K562 (cell line): ENCODE measurements around the gene INCA1. TPM values are rescaled to one million over a fixed set of nuclear protein-coding genes. Genes with fewer than 3 reads are reported as not detected.

Experiments
- CHCHD3 ChIP-seq: fragments of 250-450 bp; sonication (Bioruptor Pico); IDR thresholded peaks from 2 replicates; pipeline ENCODE4 v2.1.2; 2022; ENCODE audit warnings: mild to moderate bottlenecking
- EP400 ChIP-seq: fragments of 450-650 bp; IDR thresholded peaks from 2 replicates; pipeline ENCODE4 v1.6.1; 2017; ENCODE audit warnings: antibody characterized with exemption, mild to moderate bottlenecking, moderate library complexity
- GABPB1 ChIP-seq: sonication (generic); formaldehyde crosslinking; IDR thresholded peaks from 2 replicates; pipeline ENCODE4 v1.8.0; 2022; ENCODE audit warnings: mild to moderate bottlenecking, missing genetic modification reagents
- HNRNPL ChIP-seq: fragments of 200-400 bp; formaldehyde crosslinking; IDR thresholded peaks from 2 replicates; pipeline ENCODE4 v1.6.1; 2017; ENCODE audit warnings: low read depth, mild to moderate bottlenecking, low read length
- L3MBTL2 ChIP-seq: fragments of 450-650 bp; IDR thresholded peaks from 2 replicates; pipeline ENCODE4 v1.6.1; 2016; ENCODE audit warnings: mild to moderate bottlenecking, moderate library complexity
- MEF2A ChIP-seq: IDR thresholded peaks from 2 replicates; pipeline ENCODE4 v1.6.1; 2011; ENCODE audit warnings: low read depth, mild to moderate bottlenecking, low read length, moderate library complexity; ENCODE audit not compliant: control insufficient read depth
- PHF21A ChIP-seq: fragments of 450-650 bp; IDR thresholded peaks from 2 replicates; pipeline ENCODE4 v1.6.1; 2017; ENCODE audit warnings: low read depth, borderline replicate concordance
- POLR2G ChIP-seq: fragments of 200-400 bp; formaldehyde crosslinking; IDR thresholded peaks from 2 replicates; pipeline ENCODE4 v1.6.1; 2017; ENCODE audit warnings: low read depth, mild to moderate bottlenecking, antibody characterized with exemption, low read length, moderate library complexity
- PTRF ChIP-seq: fragments of 450-650 bp; IDR thresholded peaks from 2 replicates; pipeline ENCODE4 v1.6.1; 2016; ENCODE audit warnings: mild to moderate bottlenecking, missing genetic modification characterization, missing compliant biosample characterization
- RAD21 ChIP-seq, 2 experiments: fragments of 250-450 bp in 1 of 2; fragments of 450-650 bp in 1 of 2; sonication (Bioruptor Pico) in 1 of 2; formaldehyde crosslinking in 1 of 2; IDR thresholded peaks in 1 of 2; conservative IDR thresholded peaks in 1 of 2; 2 replicates each; pipeline versions ENCODE4 v1.4.0 to v1.8.0; 2020 to 2022; ENCODE audit warnings: mild to moderate bottlenecking in 2 of 2, moderate library complexity in 1 of 2
- RFX1 ChIP-seq: fragments of 450-650 bp; IDR thresholded peaks from 2 replicates; pipeline ENCODE4 v1.6.1; 2016; ENCODE audit warnings: mild to moderate bottlenecking, moderate library complexity
- RNF2 ChIP-seq: sonication (generic); IDR thresholded peaks from 2 replicates; pipeline ENCODE4 v1.6.1; 2016
- SETDB1 ChIP-seq: IDR thresholded peaks from one replicate; pipeline ENCODE4 v1.6.1; 2012; ENCODE audit warnings: low read length, control low read depth, inconsistent platforms
- SRSF7 ChIP-seq: fragments of 200-400 bp; formaldehyde crosslinking; optimal IDR thresholded peaks from 2 replicates; pipeline ENCODE3; 2017; ENCODE audit warnings: mild to moderate bottlenecking, low read depth, low read length
- TARDBP ChIP-seq: fragments of 450-650 bp; IDR thresholded peaks from 2 replicates; pipeline ENCODE4 v1.6.1; 2016
- TEAD4 ChIP-seq, 2 experiments: sonication (generic) in 1 of 2; formaldehyde crosslinking in 1 of 2; IDR thresholded peaks; 2 replicates each; pipeline versions ENCODE4 v1.6.1 to v1.8.0; 2012 to 2022; ENCODE audit warnings: borderline replicate concordance in 1 of 2, inconsistent platforms in 1 of 2, low read length in 1 of 2, mild to moderate bottlenecking in 1 of 2, missing genetic modification reagents in 1 of 2
- YY1 ChIP-seq, 3 experiments: IDR thresholded peaks; 2 replicates each; pipeline ENCODE4 v1.6.1; 2011; ENCODE audit warnings: low read length in 2 of 3, mild to moderate bottlenecking in 2 of 3, moderate library complexity in 2 of 3, borderline replicate concordance in 1 of 3, control low read depth in 1 of 3, low read depth in 1 of 3; ENCODE audit not compliant: insufficient read depth in 3 of 3, insufficient replicate concordance in 2 of 3, control insufficient read depth in 1 of 3, insufficient read length in 1 of 3; ENCODE audit errors: extremely low read depth in 1 of 3
- ZBTB7A ChIP-seq: IDR thresholded peaks from 2 replicates; pipeline ENCODE4 v1.6.1; 2011; ENCODE audit warnings: low read depth, mild to moderate bottlenecking, low read length, moderate library complexity, borderline replicate concordance; ENCODE audit not compliant: control insufficient read depth
- ZKSCAN8 ChIP-seq: fragments of 200-800 bp; sonication (Bioruptor generic); IDR thresholded peaks from 2 replicates; pipeline ENCODE4 v1.6.1; 2016; ENCODE audit warnings: missing genetic modification characterization, missing compliant biosample characterization
- ZNF143 ChIP-seq: sonication (generic); formaldehyde crosslinking; IDR thresholded peaks from 2 replicates; pipeline ENCODE4 v1.9.0; 2022; ENCODE audit warnings: mild to moderate bottlenecking, missing genetic modification reagents
- ZNF224 ChIP-seq: sonication (generic); formaldehyde crosslinking; IDR thresholded peaks from 2 replicates; pipeline ENCODE4 v1.8.0; 2022; ENCODE audit warnings: mild to moderate bottlenecking, missing genetic modification reagents
- ZNF347 ChIP-seq: fragments of 450-650 bp; formaldehyde crosslinking; IDR thresholded peaks from 2 replicates; pipeline ENCODE4 v1.4.0; 2020; ENCODE audit warnings: low read depth, mild to moderate bottlenecking, moderate library complexity
- ZNF445 ChIP-seq: fragments of 250-450 bp; sonication (Bioruptor Pico); IDR thresholded peaks from 2 replicates; pipeline ENCODE4 v1.4.0; 2020; ENCODE audit warnings: low read depth, mild to moderate bottlenecking, moderate library complexity
- ZNF668 ChIP-seq: fragments of 250-450 bp; sonication (Bioruptor Pico); IDR thresholded peaks from 2 replicates; pipeline ENCODE4 v1.8.0; 2022; ENCODE audit warnings: mild to moderate bottlenecking, inconsistent platforms
- ZZZ3 ChIP-seq: fragments of 450-650 bp; IDR thresholded peaks from 2 replicates; pipeline ENCODE4 v1.6.1; 2016; ENCODE audit warnings: antibody characterized with exemption, mild to moderate bottlenecking, moderate library complexity
- polyA plus RNA-seq, 8 experiments: library from polyadenylated mRNA; depleted of rRNA in 4 of 8; stranded (reverse) in 5 of 8; unstranded in 3 of 8; fragments of >200 nt; fragmentation: Nextera tagmentation in 2 of 8; fragmentation: Illumina TruSeq in 1 of 8; extraction: Ambion mirVana in 2 of 8; extraction: Trizol in 1 of 8; gene quantifications; 2 replicates each; pipeline versions ENCODE4 v1.2.1 to v1.2.3, GENCODE V29; 2011 to 2014; ENCODE audit warnings: inconsistent platforms in 1 of 8, missing spikeins in 1 of 8
- total RNA-seq, 7 experiments: library from RNA; depleted of rRNA in 6 of 7; stranded (reverse); fragments of >200 nt in 6 of 7; fragmentation: Illumina TruSeq in 2 of 7; extraction: Trizol in 2 of 7; gene quantifications; 2 replicates each; pipeline versions ENCODE4 v1.2.1 to v1.2.3, GENCODE V29; 2011 to 2021; ENCODE audit warnings: low replicate concordance in 1 of 7
- TF ChIP-seq, protein P1 (sequence below): fragments of 250-450 bp; sonication (Bioruptor Pico); IDR thresholded peaks from 2 replicates; pipeline ENCODE4 v1.4.0; 2020; ENCODE audit warnings: borderline replicate concordance
- TF ChIP-seq, protein P2 (sequence below): sonication (generic); formaldehyde crosslinking; IDR thresholded peaks from 2 replicates; pipeline ENCODE4 v1.8.0; 2023; ENCODE audit warnings: mild to moderate bottlenecking, missing genetic modification reagents

Gene INCA1
- total and polyA plus RNA-seq, 9 of the 15 experiments (the other 6 are each of a cell fraction or from before 2014, with no cell fraction given): 0.08 to 0.50 (median 0.13) TPM; not detected in 4

DNA sequence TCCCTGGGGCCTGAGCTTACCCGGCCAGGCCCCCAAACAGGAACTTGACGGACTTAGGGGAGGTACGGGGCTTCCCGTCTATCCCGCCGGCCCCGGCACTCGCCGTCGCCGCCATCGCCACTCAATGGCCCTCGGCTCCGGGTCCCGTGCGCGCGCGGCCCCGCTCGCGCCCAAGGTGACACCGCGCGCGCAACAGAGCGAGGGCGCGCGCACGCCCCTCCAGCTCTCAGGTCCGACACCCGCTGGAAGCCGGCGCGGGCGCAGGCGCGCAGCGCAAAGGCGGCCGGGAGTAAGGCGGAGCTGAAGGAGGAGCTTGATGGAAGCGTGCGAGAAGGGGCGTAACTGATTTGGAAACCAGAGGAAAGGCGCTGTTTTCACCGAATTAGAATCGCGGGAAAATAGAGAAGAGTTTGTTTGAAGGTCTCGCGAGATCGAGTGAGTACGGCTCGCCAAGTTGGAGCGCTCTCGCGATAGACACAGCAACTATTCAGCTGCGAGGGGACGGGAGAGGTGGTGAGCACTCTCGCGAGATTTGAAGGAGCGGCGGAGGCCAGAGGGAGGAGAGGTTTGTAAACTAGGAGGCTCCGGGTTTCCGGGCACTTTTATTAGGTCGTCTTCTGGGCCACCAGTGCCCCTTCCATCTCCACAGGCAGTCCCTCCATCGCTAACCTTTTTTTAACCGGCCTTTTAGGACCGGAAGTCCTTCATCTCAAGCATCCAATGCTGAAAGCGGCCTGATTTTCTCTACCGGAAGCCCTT lies 57.3 kb downstream of the INCA1 start, which contains the start of the genes RNF167 and SLC25A11 (continued):
- TF ChIP-seq ZNF668 (CRISPR knock-in tag) (no peak), SRSF7 (no peak), TEAD4 (IDR thresholded peaks at IDR 0.05; ENCODE audit: low read length) (no peak), TEAD4 (CRISPR knock-in tag; IDR thresholded peaks at IDR 0.05; ENCODE audit: borderline replicate concordance) (no peak), SETDB1 (no peak), ZBTB7A (peak; percentile 48; the same call in 1 of the 2 replicates), RNF2 (no peak; the same call in 1 of the 2 replicates), L3MBTL2 (peak; percentile 51; the same call in 1 of the 2 replicates), PTRF (tag) (no peak), RAD21 (CRISPR knock-in tag; conservative IDR thresholded peaks at IDR 0.05 in 1 of 2, IDR thresholded peaks at IDR 0.05 in 1 of 2) (no peak), ZKSCAN8 (CRISPR knock-in tag) (no peak), CHCHD3 (CRISPR knock-in tag) (no peak), ZNF445 (CRISPR knock-in tag) (no peak), EP400 (peak; percentile 72), RFX1 (no peak), ZZZ3 (no peak), ZNF143 (peak; percentile 65; the same call in 1 of the 2 replicates), PHF21A (no peak), GABPB1 (CRISPR knock-in tag) (no peak; the same call in 1 of the 2 replicates), HNRNPL (no peak), POLR2G (peak; percentile 97), TARDBP (0 out of 2 replicates have a peak, but pooled peaks have one; percentile 19), YY1 (IDR thresholded peaks at IDR 0.05; ENCODE audit: borderline replicate concordance in 1 of 3, control insufficient read depth in 1 of 3, extremely low read depth in 1 of 3, insufficient read depth in 3 of 3, insufficient read length in 1 of 3, insufficient replicate concordance in 2 of 3, low read depth in 1 of 3, low read length in 2 of 3) (peak; percentile 27 to 87 (median 81)), MEF2A (no peak), ZNF224 (CRISPR knock-in tag) (no peak), ZNF347 (CRISPR knock-in tag) (no peak)
- TF ChIP-seq, protein P1, sequence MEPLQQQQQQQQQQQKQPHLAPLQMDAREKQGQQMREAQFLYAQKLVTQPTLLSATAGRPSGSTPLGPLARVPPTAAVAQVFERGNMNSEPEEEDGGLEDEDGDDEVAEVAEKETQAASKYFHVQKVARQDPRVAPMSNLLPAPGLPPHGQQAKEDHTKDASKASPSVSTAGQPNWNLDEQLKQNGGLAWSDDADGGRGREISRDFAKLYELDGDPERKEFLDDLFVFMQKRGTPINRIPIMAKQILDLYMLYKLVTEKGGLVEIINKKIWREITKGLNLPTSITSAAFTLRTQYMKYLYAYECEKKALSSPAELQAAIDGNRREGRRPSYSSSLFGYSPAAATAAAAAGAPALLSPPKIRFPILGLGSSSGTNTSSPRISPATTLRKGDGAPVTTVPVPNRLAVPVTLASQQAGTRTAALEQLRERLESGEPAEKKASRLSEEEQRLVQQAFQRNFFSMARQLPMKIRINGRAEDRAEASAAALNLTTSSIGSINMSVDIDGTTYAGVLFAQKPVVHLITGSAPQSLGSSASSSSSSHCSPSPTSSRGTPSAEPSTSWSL (CRISPR knock-in tag): no peak
- TF ChIP-seq, protein P2, sequence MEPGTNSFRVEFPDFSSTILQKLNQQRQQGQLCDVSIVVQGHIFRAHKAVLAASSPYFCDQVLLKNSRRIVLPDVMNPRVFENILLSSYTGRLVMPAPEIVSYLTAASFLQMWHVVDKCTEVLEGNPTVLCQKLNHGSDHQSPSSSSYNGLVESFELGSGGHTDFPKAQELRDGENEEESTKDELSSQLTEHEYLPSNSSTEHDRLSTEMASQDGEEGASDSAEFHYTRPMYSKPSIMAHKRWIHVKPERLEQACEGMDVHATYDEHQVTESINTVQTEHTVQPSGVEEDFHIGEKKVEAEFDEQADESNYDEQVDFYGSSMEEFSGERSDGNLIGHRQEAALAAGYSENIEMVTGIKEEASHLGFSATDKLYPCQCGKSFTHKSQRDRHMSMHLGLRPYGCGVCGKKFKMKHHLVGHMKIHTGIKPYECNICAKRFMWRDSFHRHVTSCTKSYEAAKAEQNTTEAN: no peak
